Measurements from ENCODE around the gene HDAC11.
A peak's percentile ranks its signal among the peaks of the same experiment; 100 is the strongest.
"Not testable (repeated sequence)": the region's sequence is repeated elsewhere in the genome, so short reads cannot be mapped to it uniquely, and the experiment has no call there.

The HDAC11 gene

GRCh38 chr3:13492976-13493866, 13.1 kb downstream of the HDAC11 start:
- no peak for DNase-seq

GRCh38 chr3:13493867-13494441, 13.8 kb downstream of the HDAC11 start:
- no peak for DNase-seq

- DNase-seq, result no peak
Measured at GRCh38 chr3:13494463-13495350, 14.6 kb downstream of the HDAC11 start.

DNA sequence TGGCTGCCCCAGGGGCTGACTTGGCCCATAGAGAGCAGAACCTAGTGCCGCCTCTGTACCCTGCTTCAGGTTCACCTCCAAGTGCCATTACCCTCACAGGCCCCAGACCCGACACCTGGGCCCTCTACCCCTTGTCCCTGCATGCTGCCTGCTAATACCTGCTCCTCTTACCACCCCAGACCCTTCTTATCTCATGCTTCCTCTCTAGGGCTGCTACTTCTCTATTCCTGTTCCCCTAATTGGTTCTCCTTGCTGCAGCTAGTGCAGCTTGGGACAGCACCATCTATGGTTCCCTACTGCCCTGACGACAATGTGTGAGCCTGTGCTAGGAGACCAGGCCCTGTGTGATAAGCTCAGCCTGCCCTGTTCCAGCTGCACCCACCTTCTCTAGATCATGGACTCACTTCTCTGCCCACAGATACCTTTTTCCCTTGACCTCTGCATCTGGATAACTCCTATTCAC, 15.3 kb downstream of the HDAC11 start:
- DNase-seq, result no peak

DNA sequence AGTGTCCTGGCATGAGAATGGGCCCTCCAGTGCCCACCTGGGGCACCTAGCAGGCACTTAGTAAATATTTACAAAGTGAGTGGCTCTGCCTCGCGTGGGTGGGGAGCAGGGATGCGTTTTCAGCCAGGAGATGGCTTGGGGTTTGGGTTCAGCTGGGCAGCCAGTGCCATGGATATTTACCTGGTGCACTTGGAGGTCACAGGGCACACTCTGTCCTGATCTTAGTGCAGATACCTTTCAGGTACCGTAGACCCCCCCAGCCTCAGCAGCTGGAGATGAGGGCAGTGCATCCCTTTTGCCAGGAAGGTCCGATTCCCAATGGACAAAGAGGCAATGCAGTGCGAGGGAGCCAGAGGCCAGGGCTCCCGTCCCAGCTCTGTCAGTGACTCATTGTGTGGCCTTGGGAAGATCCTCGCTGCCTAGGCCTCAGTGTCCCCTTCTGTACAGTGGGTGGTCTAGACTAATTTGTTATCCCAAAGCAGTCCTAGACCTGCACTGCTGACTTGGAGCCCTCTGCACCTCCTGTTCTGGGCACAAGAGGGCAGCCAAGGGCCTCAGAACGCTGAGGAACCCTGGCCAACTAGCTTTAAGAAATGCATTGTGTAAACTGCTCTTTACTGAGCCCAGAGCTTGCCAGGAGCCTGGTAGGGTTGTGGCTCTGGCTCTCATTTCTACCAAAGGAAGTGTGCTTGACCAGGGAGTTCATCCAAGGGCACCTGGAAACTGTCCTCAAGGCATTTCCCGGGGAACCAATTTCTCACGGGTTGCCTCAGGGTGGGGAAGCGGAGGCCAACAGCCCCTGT, 16.0 kb downstream of the HDAC11 start:
- DNase-seq, result peak; percentile 55

- DNase-seq, result no peak
Measured at GRCh38 chr3:13496879-13497278, 16.8 kb downstream of the HDAC11 start.

DNA sequence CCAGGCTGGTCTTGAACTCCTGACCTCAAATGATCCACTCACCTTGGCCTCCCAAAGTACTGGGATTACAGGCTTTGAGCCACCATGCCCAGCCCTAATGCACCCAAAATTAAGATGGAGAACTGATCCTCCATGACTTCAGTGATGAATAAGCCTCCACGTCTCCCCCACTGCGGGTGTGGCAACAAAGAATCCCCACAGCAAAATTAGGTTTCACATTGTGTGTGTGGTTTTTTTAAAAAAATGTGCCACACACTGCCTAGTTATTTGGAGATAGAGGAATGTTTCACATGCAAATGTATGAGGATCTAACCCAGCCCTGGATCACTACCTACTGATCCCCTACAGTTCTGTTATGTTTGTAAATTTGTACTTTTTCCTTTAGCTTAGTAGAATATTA, 17.3 kb downstream of the HDAC11 start:
- no peak for DNase-seq

DNA sequence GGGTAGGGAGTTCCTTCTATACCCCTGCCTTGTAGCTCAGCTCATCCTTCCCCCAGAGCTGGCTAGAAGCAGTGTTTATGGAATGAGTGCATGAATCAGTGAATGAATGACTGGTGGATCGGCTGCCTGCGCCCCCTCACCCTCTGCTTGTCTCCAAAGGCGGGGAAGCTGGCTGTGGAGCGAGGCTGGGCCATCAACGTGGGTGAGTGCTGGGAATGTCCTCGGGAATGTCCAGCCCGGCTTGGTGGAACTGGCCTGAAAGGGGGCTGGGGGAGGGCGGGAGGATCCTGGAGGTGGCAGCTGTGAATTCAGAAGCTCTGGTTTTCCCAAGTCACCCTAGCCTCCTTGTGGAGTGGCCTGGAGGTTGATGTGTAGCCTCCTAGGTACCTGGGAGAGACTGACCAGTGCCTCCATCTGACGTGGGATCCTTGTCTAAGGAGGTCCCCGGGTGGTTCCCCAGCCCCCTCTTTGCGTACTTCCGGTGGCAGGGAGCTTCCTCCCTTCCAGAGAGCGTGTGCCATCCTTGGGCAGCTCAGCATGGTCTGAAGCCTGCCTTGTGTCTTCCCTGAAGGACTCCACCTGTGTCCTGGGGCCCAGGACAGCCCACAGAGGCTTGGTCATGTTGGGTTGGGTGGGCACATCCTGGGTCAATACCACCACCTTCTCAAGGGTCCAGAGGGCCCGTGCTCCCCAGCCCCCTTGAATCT, 18.4 kb downstream of the HDAC11 start:
- DNase-seq, result no peak

DNA sequence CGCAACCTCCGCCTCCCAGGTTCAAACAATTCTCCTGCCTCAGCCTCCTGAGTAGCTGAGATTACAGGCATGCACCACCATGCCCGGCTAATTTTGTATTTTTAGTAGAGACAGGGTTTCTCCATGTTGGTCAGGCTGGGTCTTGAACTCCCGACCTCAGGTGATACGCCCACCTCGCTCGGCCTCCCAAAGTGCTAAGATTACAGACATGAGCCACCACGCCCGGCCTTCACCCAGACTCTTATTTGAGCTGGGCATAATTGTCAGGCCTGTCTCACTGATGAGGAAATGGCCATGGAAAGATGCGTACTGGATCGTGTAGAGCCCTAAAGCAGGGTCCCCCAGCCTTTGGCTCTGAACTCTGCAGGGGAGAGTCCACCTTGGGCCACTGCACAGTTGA, 19.1 kb downstream of the HDAC11 start:
- DNase-seq, result not testable (repeated sequence)

GRCh38 chr3:13500133-13500885, 20.2 kb downstream of the HDAC11 start:
- DNase-seq, result no peak

GRCh38 chr3:13501056-13501455, 20.9 kb downstream of the HDAC11 start:
- DNase-seq, result no peak

DNA sequence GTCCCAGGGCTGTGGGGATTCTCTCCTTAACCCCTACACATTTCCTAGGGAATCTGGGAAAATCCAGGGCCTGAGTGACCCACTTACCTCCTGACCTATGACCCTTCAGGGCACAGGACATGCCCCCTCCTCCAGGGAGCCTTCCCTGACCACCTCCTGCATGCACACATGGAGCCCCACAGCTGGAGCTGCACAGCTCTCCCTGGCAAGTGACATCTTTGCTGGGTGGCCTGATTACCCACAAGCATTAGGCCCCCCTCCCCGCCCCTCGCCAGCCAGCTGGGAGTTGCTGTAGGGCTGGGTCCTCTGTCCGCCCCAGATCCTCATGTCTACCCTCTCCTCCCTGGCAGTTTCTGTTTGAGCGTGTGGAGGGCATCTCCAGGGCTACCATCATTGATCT, 21.4 kb downstream of the HDAC11 start:
- no peak for DNase-seq

DNA sequence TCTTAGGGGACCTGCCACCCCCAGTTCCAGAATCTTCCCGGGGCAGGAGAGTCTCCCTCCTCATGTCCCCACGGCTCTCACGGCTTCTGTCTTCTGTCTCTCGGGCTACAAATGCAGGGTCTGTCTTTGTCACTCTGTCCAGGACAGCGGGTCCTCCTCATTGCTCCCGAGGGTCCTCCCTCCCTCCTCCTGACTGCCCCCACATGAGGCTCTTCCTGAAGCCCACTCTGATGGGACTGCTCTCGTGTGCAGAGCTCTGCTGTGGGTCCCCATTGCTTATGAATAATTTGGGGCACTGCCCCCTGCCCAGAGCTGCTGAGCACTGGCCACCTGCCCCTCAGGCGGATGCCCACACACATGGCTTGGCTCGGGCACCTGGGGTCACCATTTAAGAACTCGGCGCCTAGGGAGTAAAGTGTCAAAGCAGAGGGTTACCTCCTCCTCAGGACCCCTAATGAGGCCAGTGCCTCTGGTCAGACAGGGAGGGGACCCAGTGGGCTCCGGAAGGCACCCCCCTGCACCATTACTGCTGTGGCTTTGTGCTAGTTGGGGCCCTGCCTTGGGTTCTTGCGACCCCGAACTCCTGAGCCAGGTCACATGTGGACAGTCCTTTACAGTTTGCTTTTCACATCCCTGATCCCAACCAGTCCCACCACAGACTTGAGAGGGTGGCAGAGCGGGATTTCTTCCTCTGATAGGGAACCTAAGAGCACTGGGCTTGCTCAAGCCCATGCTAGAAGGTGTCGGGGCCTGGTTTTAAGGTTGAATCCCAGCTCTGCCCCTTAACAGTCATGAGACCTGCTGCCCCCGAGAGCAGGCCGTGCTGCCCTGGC, 22.1 kb downstream of the HDAC11 start:
- DNase-seq, result no peak

DNA sequence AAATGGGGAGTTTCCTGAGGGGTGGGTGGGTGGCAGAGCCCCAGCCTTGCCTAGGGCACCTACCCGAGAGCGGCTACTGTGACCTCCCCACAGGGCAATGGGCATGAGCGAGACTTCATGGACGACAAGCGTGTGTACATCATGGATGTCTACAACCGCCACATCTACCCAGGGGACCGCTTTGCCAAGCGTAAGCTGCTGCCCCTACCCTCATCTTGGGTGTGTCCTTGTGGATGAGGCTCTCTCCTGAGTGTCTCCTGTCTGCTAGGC, 22.6 kb downstream of the HDAC11 start:
- no peak for DNase-seq

- DNase-seq, result no peak
Measured at GRCh38 chr3:13504161-13504831, 24.2 kb downstream of the HDAC11 start.

- DNase-seq, result no peak
Measured at GRCh38 chr3:13505147-13506130, 25.3 kb downstream of the HDAC11 start.

GRCh38 chr3:13506239-13506638, 26.1 kb downstream of the HDAC11 start:
- DNase-seq, result no peak

- no peak for DNase-seq
Measured at GRCh38 chr3:13506680-13507079, 26.6 kb downstream of the HDAC11 start.
